ENCODE results near the gene GRIN1.

GRIN1 gene

DNA sequence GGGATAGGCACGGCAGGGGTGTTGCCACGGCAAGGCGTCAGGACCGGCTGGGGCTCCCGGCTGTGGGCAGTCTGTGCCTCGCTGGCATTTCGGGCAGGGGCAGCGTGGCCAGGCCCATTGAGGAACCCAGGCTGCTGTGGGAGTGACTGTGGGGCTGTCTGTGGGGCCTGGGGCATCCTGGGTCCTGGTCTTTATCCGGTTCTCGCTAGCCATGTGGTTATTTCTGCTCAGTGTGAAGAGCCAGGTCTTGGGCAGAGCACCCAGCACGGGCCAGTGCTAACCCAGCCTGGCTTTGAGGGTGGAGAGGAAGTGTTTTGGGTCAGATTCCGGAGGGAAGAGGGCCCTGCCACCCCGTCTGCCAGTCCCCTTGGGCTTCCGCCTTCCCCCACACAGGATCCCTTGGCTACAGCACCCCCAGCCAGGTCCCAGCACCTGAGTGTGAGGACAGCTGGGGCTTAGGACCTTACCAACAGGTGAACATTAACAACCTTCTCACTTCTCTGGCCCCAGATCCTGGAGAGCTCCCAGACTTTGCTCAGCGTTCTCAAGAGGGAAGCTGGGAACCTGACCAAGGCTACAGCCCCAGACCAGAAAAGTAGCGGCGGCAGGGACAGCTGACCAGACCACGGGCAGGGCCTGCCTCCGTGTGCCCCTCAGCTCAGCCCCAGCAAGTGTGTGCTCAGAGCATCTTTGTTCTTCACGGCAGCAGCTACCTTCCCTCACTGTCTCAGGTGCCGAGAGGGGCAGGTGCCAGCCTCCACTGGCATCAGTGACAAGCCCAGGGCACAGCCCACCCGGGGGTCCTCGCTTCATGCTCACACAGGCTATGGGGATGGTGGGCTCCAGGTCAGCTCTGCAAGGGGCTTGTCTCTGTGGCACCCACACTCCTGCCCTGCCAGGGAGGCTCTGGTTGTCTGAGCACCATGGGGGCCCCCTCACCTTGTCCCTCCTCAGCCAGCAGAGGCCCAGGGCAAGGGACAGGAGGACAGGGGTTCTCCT, 50.6 kb downstream of the GRIN1 start:
- H3K4me2 ChIP-seq (ENCODE audit: insufficient read depth, low read length, poor library complexity, severe bottlenecking), result peak overlapping the region; percentile 93
- no peak overlapping the region for H4K8ac ChIP-seq (ENCODE audit: low read depth, low read length)
- peaks cover 0 to 1% of the 10 kb centered on the region in 2 donors for H3K9me3 ChIP-seq (replicated peaks in 1 of 2; ENCODE audit: control insufficient read depth in 2 of 2, insufficient read depth in 1 of 2, low read depth in 1 of 2, low read length in 2 of 2)
- WGBS, 2 donors (ENCODE audit: extremely low coverage in 2 of 2, insufficient read length in 2 of 2, insufficient replicate concordance in 1 of 2), result no CpG with 5 or more reads among the region's 23 CpGs
- H2BK5ac ChIP-seq (ENCODE audit: low read length), result no peak overlapping the region
- H3K9ac ChIP-seq (ENCODE audit: low read depth, low read length, poor library complexity), result peak overlapping the region; percentile 93
- no peak overlapping the region for H3K4ac ChIP-seq (ENCODE audit: low read length)
- no peak overlapping the region for H2BK120ac ChIP-seq (ENCODE audit: low read depth, low read length)
- H3K27ac ChIP-seq (replicated peaks; ENCODE audit: low read length), result no peak overlapping the region
- no peak overlapping the region for H2BK15ac ChIP-seq (ENCODE audit: low read length)
- H3K27me3 ChIP-seq (ENCODE audit: control insufficient read depth in 3 of 3, insufficient read depth in 3 of 3, low read depth in 1 of 3, low read length in 3 of 3), result peaks cover 0 to 2% (median 0%) of the 10 kb centered on the region in 3 experiments
- peak overlapping the region; percentile 84 for H2AK5ac ChIP-seq (ENCODE audit: low read depth, low read length)
- H2BK12ac ChIP-seq (ENCODE audit: low read length), result no peak overlapping the region
- H2AFZ ChIP-seq (ENCODE audit: low read length), result peak overlapping the region; percentile 95
- H3K4me1 ChIP-seq (ENCODE audit: control insufficient read depth in 2 of 2, insufficient read depth in 1 of 2, low read depth in 1 of 2, low read length in 2 of 2), result peaks cover 17% of the 10 kb centered on the region in 2 donors
- H3K36me3 ChIP-seq (replicated peaks in 1 of 2; ENCODE audit: control insufficient read depth in 2 of 2, insufficient read depth in 2 of 2, low read length in 2 of 2), result peaks cover 15 to 52% of the 10 kb centered on the region in 2 donors
- no peak overlapping the region for H3K14ac ChIP-seq (ENCODE audit: low read length)
- H4K91ac ChIP-seq (ENCODE audit: low read depth, low read length, poor library complexity), result no peak overlapping the region
- DNase-seq (ENCODE audit: low spot score), result no peak
- peaks cover 37% of the 10 kb centered on the region for H3K79me1 ChIP-seq (ENCODE audit: low read depth, low read length)
- H3K18ac ChIP-seq (ENCODE audit: low read length), result no peak overlapping the region
- peak overlapping the region; percentile 95 for H3K23ac ChIP-seq (ENCODE audit: low read depth, low read length, poor library complexity)
- H3K4me3 ChIP-seq (ENCODE audit: low read length in 2 of 2), result peak overlapping the region; percentile 99 to 100

DNA sequence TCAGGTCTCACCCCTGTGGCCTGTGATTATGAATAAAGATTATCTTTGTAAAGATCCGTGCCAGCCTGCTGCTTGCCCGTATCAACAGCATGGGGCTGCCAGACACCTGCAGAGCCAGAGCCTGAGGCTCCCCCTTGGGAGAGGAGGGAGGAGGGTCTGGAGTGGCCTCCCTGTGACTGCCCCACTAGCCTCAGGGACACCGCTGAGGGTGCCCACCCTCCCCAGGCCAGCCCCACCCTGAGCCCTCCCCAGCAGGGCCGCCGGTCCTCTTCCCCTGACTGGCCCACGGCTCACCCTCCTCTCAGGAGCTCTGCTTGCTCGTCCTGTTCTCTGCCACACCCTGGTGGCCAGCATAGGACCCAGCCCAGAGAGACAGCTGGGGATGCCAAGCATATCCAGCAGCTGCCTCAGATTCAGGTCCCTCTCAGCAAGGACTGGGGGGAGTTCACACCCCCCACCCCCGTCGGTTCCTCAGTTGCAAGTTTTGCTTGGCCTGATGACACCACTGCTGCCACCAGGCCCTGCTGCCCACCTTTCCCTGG, 51.4 kb downstream of the GRIN1 start:
- Histone ChIP-seq H2AK5ac (ENCODE audit: low read depth, low read length) (no peak overlapping the region), H2BK120ac (ENCODE audit: low read depth, low read length) (no peak overlapping the region), H3K4me1 (ENCODE audit: control insufficient read depth in 2 of 2, insufficient read depth in 1 of 2, low read depth in 1 of 2, low read length in 2 of 2) (peaks cover 17 to 21% of the 10 kb centered on the region in 2 donors), H3K27me3 (ENCODE audit: control insufficient read depth in 3 of 3, insufficient read depth in 3 of 3, low read depth in 1 of 3, low read length in 3 of 3) (peaks cover 0 to 2% (median 0%) of the 10 kb centered on the region in 3 experiments), H3K23ac (ENCODE audit: low read depth, low read length, poor library complexity) (no peak overlapping the region), H3K36me3 (replicated peaks in 1 of 2; ENCODE audit: control insufficient read depth in 2 of 2, insufficient read depth in 2 of 2, low read length in 2 of 2) (peaks cover 15 to 44% of the 10 kb centered on the region in 2 donors), H4K91ac (ENCODE audit: low read depth, low read length, poor library complexity) (no peak overlapping the region), H3K4ac (ENCODE audit: low read length) (no peak overlapping the region), H3K27ac (replicated peaks; ENCODE audit: low read length) (no peak overlapping the region), H2BK15ac (ENCODE audit: low read length) (no peak overlapping the region), H4K8ac (ENCODE audit: low read depth, low read length) (no peak overlapping the region), H2AFZ (ENCODE audit: low read length) (no peak overlapping the region), H3K18ac (ENCODE audit: low read length) (no peak overlapping the region), H3K4me3 (ENCODE audit: low read length in 2 of 2) (peak overlapping the region in 1 of 2 donors; percentile 100), H3K9ac (ENCODE audit: low read depth, low read length, poor library complexity) (no peak overlapping the region), H3K14ac (ENCODE audit: low read length) (no peak overlapping the region), H3K79me1 (ENCODE audit: low read depth, low read length) (peaks cover 42% of the 10 kb centered on the region), H3K9me3 (replicated peaks in 1 of 2; ENCODE audit: control insufficient read depth in 2 of 2, insufficient read depth in 1 of 2, low read depth in 1 of 2, low read length in 2 of 2) (peaks cover 0 to 1% of the 10 kb centered on the region in 2 donors), H2BK12ac (ENCODE audit: low read length) (no peak overlapping the region), H3K4me2 (ENCODE audit: insufficient read depth, low read length, poor library complexity, severe bottlenecking) (no peak overlapping the region), H2BK5ac (ENCODE audit: low read length) (no peak overlapping the region)
- no CpG with 5 or more reads among the region's 9 CpGs for WGBS, 2 donors (ENCODE audit: extremely low coverage in 2 of 2, insufficient read length in 2 of 2, insufficient replicate concordance in 1 of 2)
- no peak for DNase-seq (ENCODE audit: low spot score)

DNA sequence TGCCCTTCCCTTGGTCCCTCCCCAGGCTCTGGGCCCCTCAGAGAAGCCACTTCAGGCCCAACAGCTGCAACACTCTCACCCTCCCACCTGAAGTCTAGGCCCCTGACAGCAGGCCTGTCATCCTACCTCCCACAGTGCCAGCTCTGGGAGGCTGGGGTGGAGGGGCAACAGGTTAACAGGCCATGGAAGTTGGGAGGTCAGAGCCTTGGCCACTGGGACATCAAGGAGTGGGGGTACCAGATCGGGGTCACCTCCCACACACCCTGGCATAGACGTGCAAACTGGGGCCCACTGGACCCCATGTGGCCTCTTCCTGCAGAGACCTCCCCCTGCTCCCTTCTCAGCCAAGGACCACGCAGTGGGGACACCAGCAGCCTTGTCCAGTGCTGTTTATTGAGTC, 52.3 kb downstream of the GRIN1 start:
- Histone ChIP-seq H3K4me1 (ENCODE audit: control insufficient read depth in 2 of 2, insufficient read depth in 1 of 2, low read depth in 1 of 2, low read length in 2 of 2) (peaks cover 17 to 21% of the 10 kb centered on the region in 2 donors), H2AK5ac (ENCODE audit: low read depth, low read length) (no peak overlapping the region), H3K18ac (ENCODE audit: low read length) (no peak overlapping the region), H3K4ac (ENCODE audit: low read length) (no peak overlapping the region), H3K36me3 (replicated peaks in 1 of 2; ENCODE audit: control insufficient read depth in 2 of 2, insufficient read depth in 2 of 2, low read length in 2 of 2) (peaks cover 13 to 36% of the 10 kb centered on the region in 2 donors), H2BK5ac (ENCODE audit: low read length) (no peak overlapping the region), H3K4me3 (ENCODE audit: low read length in 2 of 2) (peak overlapping the region in 1 of 2 donors; percentile 15), H3K9me3 (replicated peaks in 1 of 2; ENCODE audit: control insufficient read depth in 2 of 2, insufficient read depth in 1 of 2, low read depth in 1 of 2, low read length in 2 of 2) (peaks cover 0 to 1% of the 10 kb centered on the region in 2 donors), H3K79me1 (ENCODE audit: low read depth, low read length) (peaks cover 41% of the 10 kb centered on the region), H2AFZ (ENCODE audit: low read length) (no peak overlapping the region), H2BK15ac (ENCODE audit: low read length) (no peak overlapping the region), H3K14ac (ENCODE audit: low read length) (no peak overlapping the region), H3K27me3 (ENCODE audit: control insufficient read depth in 3 of 3, insufficient read depth in 3 of 3, low read depth in 1 of 3, low read length in 3 of 3) (peaks cover 0 to 2% (median 0%) of the 10 kb centered on the region in 3 experiments), H3K23ac (ENCODE audit: low read depth, low read length, poor library complexity) (no peak overlapping the region), H2BK12ac (ENCODE audit: low read length) (peak overlapping the region; percentile 73), H3K27ac (replicated peaks; ENCODE audit: low read length) (no peak overlapping the region), H3K4me2 (ENCODE audit: insufficient read depth, low read length, poor library complexity, severe bottlenecking) (no peak overlapping the region), H4K8ac (ENCODE audit: low read depth, low read length) (no peak overlapping the region), H2BK120ac (ENCODE audit: low read depth, low read length) (no peak overlapping the region), H4K91ac (ENCODE audit: low read depth, low read length, poor library complexity) (no peak overlapping the region), H3K9ac (ENCODE audit: low read depth, low read length, poor library complexity) (no peak overlapping the region)
- WGBS, 2 donors (ENCODE audit: extremely low coverage in 2 of 2, insufficient read length in 2 of 2, insufficient replicate concordance in 1 of 2), result no CpG with 5 or more reads among the region's 3 CpGs
- DNase-seq (ENCODE audit: low spot score), result no peak

Data from neuronal stem cell (in vitro differentiated cells).